Neuron (in vitro differentiated cells): ENCODE data around the gene BBLN.

Source experiments
- H2AFZ ChIP-seq: one replicate; pipeline ENCODE4 v1.6.1; 2013; ENCODE audit warnings: low read depth, mild to moderate bottlenecking, inconsistent platforms, low read length, moderate library complexity
- H3K27me3 ChIP-seq: one replicate; pipeline ENCODE4 v1.6.1; 2013; ENCODE audit warnings: low read length; ENCODE audit not compliant: insufficient read depth
- H3K36me3 ChIP-seq: one replicate; pipeline ENCODE4 v1.6.1; 2013; ENCODE audit warnings: low read length; ENCODE audit not compliant: insufficient read depth
- H3K4me1 ChIP-seq: one replicate; pipeline ENCODE4 v1.6.1; 2013; ENCODE audit warnings: low read length; ENCODE audit not compliant: insufficient read depth
- H3K4me3 ChIP-seq: 2 replicates; pipeline ENCODE4 v1.5.1; 2013; ENCODE audit warnings: mild to moderate bottlenecking, low read length, moderate library complexity
- H3K9me3 ChIP-seq: one replicate; pipeline ENCODE4 v1.6.1; 2013; ENCODE audit warnings: low read length

BBLN gene

DNA sequence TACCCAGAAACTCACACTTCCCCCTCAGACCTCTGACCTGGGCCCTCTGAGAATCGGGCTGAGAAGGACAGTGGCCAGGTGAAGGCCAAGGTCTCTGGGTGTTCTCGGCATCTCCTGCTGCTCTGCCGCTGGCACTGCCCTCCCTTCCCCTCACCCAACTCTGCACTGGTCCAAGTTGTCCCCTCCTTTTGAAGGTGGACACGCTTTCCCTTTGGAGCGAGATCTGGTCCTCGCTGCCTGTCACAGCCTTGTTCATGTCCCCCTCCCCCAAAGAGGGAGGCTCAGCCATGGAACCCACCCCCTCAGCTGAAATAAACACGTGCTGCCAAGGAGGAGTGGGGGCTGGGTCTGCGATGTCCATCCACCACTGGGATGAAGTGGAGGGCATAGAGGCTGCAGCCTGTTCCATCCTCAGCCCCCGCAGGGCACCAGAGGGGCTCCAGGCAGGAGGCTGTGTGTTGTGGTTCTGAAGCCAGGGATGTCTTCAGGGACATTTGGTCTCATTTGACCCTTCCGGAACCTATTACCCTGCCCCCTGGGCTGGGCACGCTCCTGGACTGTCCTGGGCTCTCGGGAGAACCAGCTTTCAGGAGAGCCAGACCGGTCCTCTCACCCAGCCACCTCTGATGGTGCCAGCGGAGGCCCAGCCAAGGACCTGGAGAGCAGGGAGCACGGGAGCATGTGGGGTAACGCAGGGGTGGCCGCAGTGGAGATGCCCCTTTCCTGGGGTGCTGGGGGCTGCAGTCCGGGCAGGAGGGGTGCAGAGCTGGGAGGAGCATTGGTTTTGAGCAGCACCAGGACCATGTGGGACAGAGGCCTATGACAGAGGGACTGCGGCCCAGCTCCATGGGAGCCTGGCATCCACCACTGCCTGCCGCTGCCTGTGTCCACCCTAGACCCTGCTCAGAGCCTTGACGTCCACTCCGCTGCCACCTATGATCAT lies 15.6 kb upstream of the BBLN start:
- Histone ChIP-seq H3K4me3 (no peak overlapping the region), H3K36me3 (no peaks in the 10 kb centered on the region), H3K9me3 (no peaks in the 10 kb centered on the region), H2AFZ (no peak overlapping the region), H3K4me1 (peaks cover 3% of the 10 kb centered on the region), H3K27me3 (no peaks in the 10 kb centered on the region)

DNA sequence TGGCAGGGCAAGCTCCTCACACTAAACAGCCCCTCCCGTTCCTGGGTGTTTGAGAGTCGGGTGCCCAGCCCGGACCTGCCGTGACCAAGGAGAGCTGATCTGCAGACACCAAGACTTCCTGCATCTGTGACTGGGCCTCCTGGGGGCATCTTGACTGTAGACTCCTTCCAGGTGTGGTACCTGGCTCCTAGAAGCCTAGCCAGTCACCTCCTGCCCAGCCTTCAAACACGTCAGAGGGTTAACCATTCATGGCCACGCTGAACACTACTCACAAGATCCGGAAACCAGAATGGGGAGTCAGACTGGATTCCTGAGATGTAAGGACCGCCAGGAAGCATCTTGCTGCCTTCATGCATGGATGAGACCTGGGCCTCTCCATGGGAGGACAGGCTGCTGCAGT lies 14.5 kb upstream of the BBLN start:
- Histone ChIP-seq H3K27me3 (no peaks in the 10 kb centered on the region), H3K9me3 (no peaks in the 10 kb centered on the region), H3K36me3 (no peaks in the 10 kb centered on the region), H2AFZ (no peak overlapping the region), H3K4me3 (no peak overlapping the region), H3K4me1 (peaks cover 3% of the 10 kb centered on the region)

DNA sequence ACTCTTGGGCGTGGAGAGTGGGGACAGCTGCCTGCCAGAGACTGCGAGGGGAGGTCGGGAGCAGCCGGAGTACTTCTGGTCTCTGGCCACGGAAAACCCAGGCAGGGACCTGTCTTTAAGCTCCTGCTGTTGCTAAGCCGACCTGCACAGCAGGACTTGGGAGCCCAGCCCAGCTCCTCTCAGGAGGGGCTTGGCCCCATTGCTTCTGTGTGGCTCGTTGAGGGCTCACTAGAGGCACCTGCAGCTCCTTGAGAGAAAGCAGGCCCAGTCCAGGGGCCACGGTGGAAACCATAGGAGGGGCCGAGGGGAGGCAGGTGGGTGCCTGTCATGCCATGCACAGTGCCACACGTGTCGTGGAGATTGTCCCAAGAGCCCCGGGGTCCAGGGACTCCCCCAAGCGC lies 14.1 kb upstream of the BBLN start:
- no peaks in the 10 kb centered on the region for H3K27me3 ChIP-seq
- H3K4me1 ChIP-seq = no peaks in the 10 kb centered on the region
- H3K4me3 ChIP-seq = no peak overlapping the region
- no peak overlapping the region for H2AFZ ChIP-seq
- H3K36me3 ChIP-seq = no peaks in the 10 kb centered on the region
- no peaks in the 10 kb centered on the region for H3K9me3 ChIP-seq

DNA sequence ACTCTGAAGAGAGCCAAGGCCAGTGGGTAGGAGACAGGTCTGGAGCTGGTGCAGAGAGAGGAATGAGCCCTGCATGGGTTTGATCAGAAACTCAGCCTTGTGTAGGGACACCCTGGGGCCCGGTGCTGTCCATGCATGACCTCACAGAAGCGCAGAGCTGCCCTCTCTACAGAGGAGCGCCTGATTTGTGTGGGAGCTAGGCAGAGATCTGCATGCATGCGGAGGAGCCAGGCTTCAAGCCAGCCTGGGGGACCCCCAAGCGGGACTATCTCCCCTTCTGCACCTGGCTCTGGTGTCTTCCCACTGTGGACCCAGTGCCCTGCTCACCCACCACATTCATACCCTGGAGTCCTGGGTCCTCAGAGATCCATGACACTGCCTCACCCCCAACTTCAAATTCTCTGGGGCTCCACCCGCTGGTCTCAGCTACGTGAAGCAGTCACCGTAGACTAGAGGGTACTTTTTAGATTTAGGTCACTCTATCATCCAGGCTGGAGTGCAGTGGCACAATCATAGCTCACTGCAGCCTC lies 13.4 kb upstream of the BBLN start:
- Histone ChIP-seq H3K27me3 (peaks cover 3% of the 10 kb centered on the region), H3K9me3 (no peaks in the 10 kb centered on the region), H3K4me3 (no peak overlapping the region), H3K4me1 (no peaks in the 10 kb centered on the region), H3K36me3 (no peaks in the 10 kb centered on the region), H2AFZ (no peak overlapping the region)

DNA sequence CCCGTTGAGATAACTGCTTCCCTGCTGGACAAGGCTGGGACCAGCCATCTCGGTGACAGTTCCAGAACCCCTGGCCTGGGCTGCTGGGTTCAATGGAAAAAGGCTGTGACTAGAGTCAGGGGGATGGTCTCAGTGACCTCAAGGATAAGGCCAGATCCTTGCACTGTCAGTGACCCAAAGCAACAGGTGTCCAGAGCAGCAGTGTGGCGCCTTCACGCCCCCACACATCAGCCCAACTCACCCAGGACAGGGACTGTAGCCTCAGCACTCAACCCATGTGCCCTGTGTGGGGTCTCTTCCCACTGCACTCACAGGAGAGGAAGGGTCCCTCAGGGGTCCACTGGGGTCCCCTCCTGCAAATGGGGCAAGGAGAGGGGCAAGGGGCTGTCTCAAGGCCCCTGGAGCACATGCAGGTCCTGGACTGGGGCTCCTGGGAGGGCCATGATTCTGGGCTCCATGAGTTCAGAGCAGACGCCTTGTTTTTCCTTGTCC lies 11.5 kb upstream of the BBLN start:
- no peaks in the 10 kb centered on the region for H3K9me3 ChIP-seq
- H3K4me1 ChIP-seq = no peaks in the 10 kb centered on the region
- no peak overlapping the region for H3K4me3 ChIP-seq
- no peaks in the 10 kb centered on the region for H3K36me3 ChIP-seq
- H3K27me3 ChIP-seq = peaks cover 3% of the 10 kb centered on the region
- H2AFZ ChIP-seq = no peak overlapping the region

DNA sequence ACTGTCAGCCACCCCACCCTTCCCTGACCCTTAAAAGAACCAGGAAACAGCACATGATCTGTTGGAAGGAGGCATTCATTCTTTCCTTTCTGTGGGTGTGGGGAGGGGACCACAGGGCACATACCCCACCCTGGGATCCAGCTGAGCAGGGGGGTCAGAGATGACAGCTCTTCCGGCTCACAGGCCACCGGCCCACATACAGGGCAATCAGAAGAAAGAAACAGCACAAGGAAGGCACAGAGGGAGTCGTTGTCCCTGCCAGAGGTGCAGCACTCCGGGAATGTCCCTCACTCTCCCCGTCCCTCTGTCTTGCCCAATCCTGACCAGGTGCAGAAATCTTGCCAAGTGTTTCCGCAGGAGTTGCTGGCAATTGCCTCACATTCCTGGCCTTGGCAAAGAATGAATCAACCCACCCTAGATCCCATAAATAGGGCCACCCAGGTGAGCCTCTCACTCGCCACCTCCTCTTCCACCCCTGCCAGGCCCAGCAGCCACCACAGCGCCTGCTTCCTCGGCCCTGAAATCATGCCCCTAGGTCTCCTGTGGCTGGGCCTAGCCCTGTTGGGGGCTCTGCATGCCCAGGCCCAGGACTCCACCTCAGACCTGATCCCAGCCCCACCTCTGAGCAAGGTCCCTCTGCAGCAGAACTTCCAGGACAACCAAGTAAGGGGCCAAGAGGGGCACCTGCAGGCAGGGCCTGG lies 10.9 kb upstream of the BBLN start, which contains the start of gene LCN2:
Gene LCN2 (plus strand): TSS at position 453 of the 701 bp plus-strand sequence. CDS start 73 bp downstream, at position 526.
- Histone ChIP-seq H3K27me3 (peaks cover 3% of the 10 kb centered on the region), H3K36me3 (no peaks in the 10 kb centered on the region), H3K9me3 (no peaks in the 10 kb centered on the region), H2AFZ (no peak within 1 kb of the TSS), H3K4me1 (no peaks in the 10 kb centered on the region), H3K4me3 (no peak within 1 kb of the TSS)

DNA sequence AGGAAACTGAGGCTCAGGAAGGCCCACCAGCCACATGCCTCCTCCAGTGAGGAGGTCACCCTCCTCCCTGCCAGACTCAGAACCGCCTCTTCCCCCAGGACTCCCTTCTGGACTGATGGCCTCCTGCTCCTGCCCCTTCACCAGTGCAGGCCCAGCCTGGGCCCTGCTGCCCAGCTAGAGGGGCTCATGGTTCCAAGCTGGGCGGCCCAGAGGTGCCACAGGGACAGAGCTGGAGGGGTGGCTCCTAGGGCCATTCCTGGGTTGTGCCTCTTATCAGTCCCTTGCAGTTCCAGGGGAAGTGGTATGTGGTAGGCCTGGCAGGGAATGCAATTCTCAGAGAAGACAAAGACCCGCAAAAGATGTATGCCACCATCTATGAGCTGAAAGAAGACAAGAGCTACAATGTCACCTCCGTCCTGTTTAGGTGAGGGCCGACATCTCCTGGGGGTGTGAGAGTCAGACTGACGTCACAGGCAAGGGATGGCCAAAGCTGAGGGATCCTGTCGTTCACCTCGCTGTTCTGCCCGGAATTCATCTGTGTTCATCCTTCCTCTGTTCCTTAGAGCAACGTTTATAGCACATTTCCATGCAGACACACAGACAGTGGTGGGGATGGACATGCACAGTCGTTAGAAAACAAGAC lies 10.0 kb upstream of the BBLN start:
- Histone ChIP-seq H3K9me3 (no peaks in the 10 kb centered on the region), H2AFZ (no peak overlapping the region), H3K4me3 (no peak overlapping the region), H3K36me3 (no peaks in the 10 kb centered on the region), H3K4me1 (no peaks in the 10 kb centered on the region), H3K27me3 (peaks cover 3% of the 10 kb centered on the region)

DNA sequence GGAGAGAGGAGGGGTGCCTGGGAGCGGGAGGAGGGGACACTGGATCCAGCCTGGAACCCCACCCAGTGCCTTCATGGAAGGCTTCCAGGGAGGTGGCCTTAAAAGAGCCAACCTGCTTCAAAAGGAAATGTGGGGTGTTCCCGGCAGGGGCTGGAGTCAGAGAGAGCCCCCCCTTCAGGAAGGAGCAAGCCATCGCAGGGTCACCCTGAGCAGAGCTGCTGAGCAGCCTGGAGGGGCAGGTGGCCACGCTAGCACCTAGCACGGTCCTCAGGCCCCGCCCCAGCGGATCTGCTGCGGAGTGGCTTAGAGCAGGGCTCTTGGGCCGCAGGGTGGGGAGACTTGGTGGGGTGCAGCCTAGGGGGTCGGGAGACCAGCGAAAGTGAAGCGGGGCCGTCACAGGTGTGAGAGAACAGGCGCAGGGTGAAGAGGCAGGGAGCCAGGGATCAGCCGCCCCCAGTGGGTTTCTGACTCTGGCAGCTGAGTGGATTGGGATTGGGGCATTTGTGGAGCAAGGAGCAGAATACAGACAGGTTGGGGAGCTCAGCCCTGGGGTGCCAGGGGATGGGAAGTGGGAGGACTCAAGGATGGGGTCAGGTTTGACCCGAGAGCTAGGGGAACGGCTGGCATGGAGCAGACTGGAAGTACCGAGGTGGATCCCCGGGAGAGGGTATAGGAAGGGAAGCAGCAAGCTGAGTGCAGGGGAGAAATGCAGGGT lies 9.3 kb upstream of the BBLN start:
- Histone ChIP-seq H2AFZ (no peak overlapping the region), H3K27me3 (peaks cover 3% of the 10 kb centered on the region), H3K4me3 (no peak overlapping the region), H3K36me3 (no peaks in the 10 kb centered on the region), H3K9me3 (no peaks in the 10 kb centered on the region), H3K4me1 (no peaks in the 10 kb centered on the region)

DNA sequence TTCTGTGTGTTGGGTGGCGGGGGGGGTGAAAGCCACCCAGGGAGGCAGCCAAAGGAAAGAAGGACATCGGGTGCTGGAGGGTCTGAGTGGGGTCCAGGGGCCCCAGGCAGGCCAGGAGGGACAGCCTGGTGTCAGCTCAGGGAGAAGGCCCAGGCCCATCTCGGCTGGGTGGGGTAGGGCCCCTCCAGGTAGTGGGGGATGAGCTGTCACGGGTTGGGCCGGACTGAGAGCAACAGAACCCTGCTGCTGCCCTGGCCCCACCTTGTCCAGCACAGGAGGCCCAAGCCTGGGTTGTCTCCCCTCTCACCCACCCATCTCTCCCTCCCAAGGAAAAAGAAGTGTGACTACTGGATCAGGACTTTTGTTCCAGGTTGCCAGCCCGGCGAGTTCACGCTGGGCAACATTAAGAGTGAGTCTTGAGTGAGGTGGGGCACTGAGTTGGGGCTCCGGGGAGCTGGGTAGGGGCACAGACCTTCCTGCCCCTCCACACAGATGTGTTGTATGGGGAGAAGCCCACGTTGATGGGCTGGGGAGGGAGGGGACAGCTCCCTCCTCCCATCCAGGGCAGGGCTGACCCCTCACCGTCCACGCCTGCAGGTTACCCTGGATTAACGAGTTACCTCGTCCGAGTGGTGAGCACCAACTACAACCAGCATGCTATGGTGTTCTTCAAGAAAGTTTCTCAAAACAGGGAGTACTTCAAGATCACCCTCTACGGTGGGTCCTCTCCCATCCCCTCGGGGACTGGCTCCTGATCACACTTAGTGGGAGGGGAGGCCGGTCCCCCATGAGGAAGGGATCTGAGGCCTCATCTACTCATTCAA lies 8.5 kb upstream of the BBLN start:
- H3K9me3 ChIP-seq = no peaks in the 10 kb centered on the region
- no peak overlapping the region for H3K4me3 ChIP-seq
- no peak overlapping the region for H2AFZ ChIP-seq
- peaks cover 3% of the 10 kb centered on the region for H3K27me3 ChIP-seq
- no peaks in the 10 kb centered on the region for H3K4me1 ChIP-seq
- no peaks in the 10 kb centered on the region for H3K36me3 ChIP-seq

DNA sequence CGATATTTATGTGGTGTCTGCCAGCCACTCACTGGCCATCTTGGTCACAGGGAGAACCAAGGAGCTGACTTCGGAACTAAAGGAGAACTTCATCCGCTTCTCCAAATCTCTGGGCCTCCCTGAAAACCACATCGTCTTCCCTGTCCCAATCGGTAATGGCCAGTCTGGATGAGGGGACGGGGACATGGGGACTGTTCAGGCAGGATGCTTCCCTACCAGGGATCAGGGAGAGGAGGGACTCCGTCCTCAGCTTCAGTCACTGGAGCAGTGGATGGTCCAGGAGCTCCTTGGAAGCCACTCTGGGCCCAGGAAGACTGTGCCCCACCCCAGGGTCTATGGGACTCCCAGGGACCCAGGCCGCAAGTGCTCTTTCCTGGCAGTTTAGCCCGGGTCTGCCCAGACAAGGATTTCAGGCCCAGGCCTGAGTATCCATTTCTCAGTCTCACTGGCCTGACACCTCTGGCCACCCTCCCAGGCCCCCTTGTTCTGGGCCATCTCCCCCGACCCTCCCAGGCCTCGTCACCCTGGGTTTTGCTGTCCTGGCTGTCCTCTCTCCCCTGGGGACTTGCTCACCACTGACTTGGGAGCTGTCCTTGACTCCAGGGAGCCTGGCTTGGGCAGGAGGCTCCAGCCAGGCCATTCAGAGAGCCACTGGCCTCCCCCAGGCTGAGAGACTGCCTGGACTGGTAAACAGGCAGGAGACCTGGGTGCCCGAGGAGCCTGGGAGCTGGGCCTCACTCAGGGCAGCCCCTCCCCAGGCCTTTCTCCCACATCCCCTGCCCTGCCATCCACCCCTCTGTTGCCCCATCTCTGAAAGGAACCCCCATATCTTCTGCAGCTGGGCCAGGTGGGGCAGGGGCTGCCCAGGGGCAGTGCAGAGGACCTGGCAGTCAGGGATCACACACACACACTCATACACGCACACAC lies 7.7 kb upstream of the BBLN start:
- H3K9me3 ChIP-seq = no peaks in the 10 kb centered on the region
- no peak overlapping the region for H3K4me3 ChIP-seq
- H3K4me1 ChIP-seq = no peaks in the 10 kb centered on the region
- no peak overlapping the region for H2AFZ ChIP-seq
- H3K36me3 ChIP-seq = no peaks in the 10 kb centered on the region
- H3K27me3 ChIP-seq = peaks cover 3% of the 10 kb centered on the region
